H54 (cell line): Measurements from ENCODE around the gene MYOCD.

Experiments
- DNase-seq: peaks from one replicate; pipeline ENCODE4 v3.0.0; 2011; ENCODE audit warnings: low spot score, mixed read lengths; ENCODE audit not compliant: insufficient read length
- FAIRE-seq: peaks from 3 replicates; lab custom pipeline; 2011; peaks lifted over from hg19 to GRCh38; lab: Jason Lieb, UNC
- POLR2A ChIP-seq: IDR thresholded peaks from 2 replicates; pipeline ENCODE4 v1.6.1; 2011; ENCODE audit warnings: low read depth, mild to moderate bottlenecking, low read length

Gene MYOCD

GRCh38 chr17:12790249-12791106 lies 124.8 kb downstream of the MYOCD start:
- no peak for FAIRE-seq
- no peak for DNase-seq
- TF ChIP-seq POLR2A = no peak

- no peak for FAIRE-seq
- TF ChIP-seq POLR2A = no peak
- no peak for DNase-seq
Observed at GRCh38 chr17:12794919-12795532, 129.3 kb downstream of the MYOCD start.

- FAIRE-seq = no peak
- no peak for DNase-seq
- TF ChIP-seq POLR2A = no peak
Observed at GRCh38 chr17:12800855-12801365, 135.2 kb downstream of the MYOCD start.

GRCh38 chr17:12806630-12807029 lies 140.9 kb downstream of the MYOCD start:
- no peak for DNase-seq
- FAIRE-seq = no peak
- no peak for TF ChIP-seq POLR2A

DNA sequence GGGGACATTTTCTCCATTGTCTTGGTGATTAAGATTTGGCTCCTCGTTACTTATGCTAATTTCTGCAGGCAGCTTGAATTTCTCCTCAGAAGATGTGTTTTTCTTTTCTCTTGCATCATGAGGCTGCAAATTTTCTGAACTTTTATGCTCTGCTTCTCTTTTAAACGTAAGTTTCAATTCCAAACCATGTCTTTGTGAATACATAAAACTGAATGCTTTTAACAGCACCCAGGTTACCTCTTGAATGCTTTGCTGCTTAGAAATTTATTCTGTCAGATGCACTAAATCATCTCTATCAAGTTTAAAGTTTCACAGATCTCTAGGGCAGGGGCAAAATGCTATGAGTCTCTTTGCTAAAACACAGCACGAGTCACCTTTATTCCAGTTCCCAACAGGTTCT lies 143.0 kb downstream of the MYOCD start:
- DNase-seq (no peak), FAIRE-seq (no peak)
- TF ChIP-seq POLR2A = no peak

GRCh38 chr17:12812877-12813276 lies 147.2 kb downstream of the MYOCD start:
- FAIRE-seq = no peak
- no peak for TF ChIP-seq POLR2A
- no peak for DNase-seq

DNA sequence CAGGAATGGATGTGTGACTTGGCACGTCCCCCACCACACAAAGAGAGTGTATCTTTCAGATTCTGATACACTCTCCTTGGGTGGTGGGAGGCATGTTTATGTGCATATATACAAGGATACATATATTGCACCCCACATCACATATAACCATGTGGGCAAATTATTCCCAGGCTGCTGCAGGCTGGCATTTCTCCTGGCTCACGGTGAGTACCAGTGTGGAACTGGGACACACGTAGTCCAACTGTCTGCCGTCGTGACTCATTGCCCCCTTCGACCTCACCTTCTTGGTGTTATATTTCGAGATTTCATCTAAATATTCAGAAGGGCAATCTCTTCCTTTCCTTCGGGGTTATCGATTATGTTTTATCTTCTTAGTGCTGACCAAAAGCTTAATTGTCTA lies 148.0 kb downstream of the MYOCD start:
- DNase-seq (no peak), FAIRE-seq (no peak)
- no peak for TF ChIP-seq POLR2A

DNA sequence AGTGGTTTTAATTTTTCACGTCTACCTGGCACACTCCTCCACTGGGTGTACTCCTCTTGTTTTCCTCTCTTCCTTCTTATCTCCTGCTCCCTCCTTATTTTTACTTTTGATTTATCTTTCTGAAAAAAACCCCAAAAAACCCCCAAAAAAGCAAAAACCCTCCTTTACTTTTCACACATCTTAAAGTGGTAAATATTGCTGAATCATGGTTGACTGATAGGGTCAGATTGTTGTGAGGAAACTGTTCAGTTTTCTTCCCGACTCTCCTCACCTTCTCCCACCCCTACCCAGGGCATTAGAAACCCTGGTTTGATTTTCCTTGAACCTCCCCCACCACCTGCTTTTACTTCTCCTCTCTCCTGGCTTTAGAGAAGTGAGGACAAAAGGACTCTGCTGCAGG lies 149.0 kb downstream of the MYOCD start:
- FAIRE-seq (no peak), DNase-seq (no peak)
- TF ChIP-seq POLR2A = no peak

- no peak for TF ChIP-seq POLR2A
- no peak for DNase-seq
- FAIRE-seq = no peak
Observed at GRCh38 chr17:12815642-12816141, 150.0 kb downstream of the MYOCD start.
